GM23338 (cell line): ENCODE measurements around the gene ZNF254. TPM values are rescaled to one million over a fixed set of nuclear protein-coding genes. Genes with fewer than 3 reads are reported as not detected.

Experiments
- ATAC-seq: fragments of 200-7000 bp; cut with Tn5 transposase; 3 replicates; pipeline ENCODE4 v1.9.1; 2020
- DNase-seq: peaks from one replicate; pipeline ENCODE4 v3.0.0-alpha.2; 2015; ENCODE audit warnings: low spot score
- H2AFZ ChIP-seq: fragments of 200-600 bp; sonication (generic); 2 replicates; pipeline ENCODE4 v1.8.0; 2016; ENCODE audit warnings: antibody characterized with exemption, mild to moderate bottlenecking, moderate library complexity
- H3F3A ChIP-seq: fragments of 200-600 bp; sonication (generic); replicated peaks from 2 replicates; pipeline ENCODE4 v1.8.0; 2017; ENCODE audit warnings: antibody characterized with exemption, mixed run types, low read depth
- H3K27ac ChIP-seq: fragments of 200-600 bp; sonication (generic); 2 replicates; pipeline ENCODE4 v1.6.1; 2016; ENCODE audit warnings: low read depth
- H3K27me3 ChIP-seq: fragments of 200-600 bp; sonication (generic); 2 replicates; pipeline ENCODE4 v1.8.0; 2016; ENCODE audit warnings: mild to moderate bottlenecking, mixed run types, moderate library complexity; ENCODE audit not compliant: insufficient read depth
- H3K36me3 ChIP-seq: fragments of 200-600 bp; sonication (generic); 2 replicates; pipeline ENCODE4 v1.8.0; 2016; ENCODE audit warnings: mild to moderate bottlenecking; ENCODE audit not compliant: insufficient read depth
- H3K4me1 ChIP-seq: fragments of 200-600 bp; sonication (generic); 2 replicates; pipeline ENCODE4 v1.8.0; 2016; ENCODE audit warnings: mild to moderate bottlenecking, moderate library complexity; ENCODE audit not compliant: insufficient read depth
- H3K4me2 ChIP-seq: fragments of 200-600 bp; sonication (generic); 2 replicates; pipeline ENCODE4 v1.7.1; 2017; ENCODE audit warnings: mixed run types
- H3K4me3 ChIP-seq: fragments of 200-600 bp; sonication (generic); 2 replicates; pipeline ENCODE4 v1.6.1; 2016; ENCODE audit warnings: mixed run types
- H3K79me2 ChIP-seq: fragments of 200-600 bp; sonication (generic); replicated peaks from 2 replicates; pipeline ENCODE4 v1.8.0; 2017; ENCODE audit warnings: mild to moderate bottlenecking; ENCODE audit not compliant: insufficient read depth
- H3K9me2 ChIP-seq: fragments of 200-600 bp; sonication (generic); 2 replicates; pipeline ENCODE4 v1.8.0; 2017; ENCODE audit not compliant: insufficient read depth
- H4K20me1 ChIP-seq: fragments of 200-600 bp; sonication (generic); replicated peaks from 2 replicates; pipeline ENCODE4 v1.8.0; 2017; ENCODE audit warnings: mild to moderate bottlenecking; ENCODE audit not compliant: insufficient read depth
- H3K27ac Mint-ChIP-seq: 2 replicates; pipeline ENCODE4 v1.8.0; 2020; ENCODE audit warnings: inconsistent platforms, mild to moderate bottlenecking, moderate library complexity, mixed read lengths
- H3K27me3 Mint-ChIP-seq: 3 replicates; pipeline ENCODE4 v1.8.0; 2022; ENCODE audit warnings: low read depth, mild to moderate bottlenecking, moderate library complexity, mixed read lengths, inconsistent platforms; ENCODE audit not compliant: insufficient read depth, poor library complexity
- H3K36me3 Mint-ChIP-seq: 3 replicates; pipeline ENCODE4 v1.8.0; 2021; ENCODE audit warnings: low read depth, mild to moderate bottlenecking, inconsistent platforms, moderate library complexity, mixed read lengths
- H3K4me1 Mint-ChIP-seq: 3 replicates; pipeline ENCODE4 v1.8.0; 2020; ENCODE audit warnings: mild to moderate bottlenecking, inconsistent platforms, mixed read lengths
- H3K4me3 Mint-ChIP-seq: 3 replicates; pipeline ENCODE4 v1.8.0; 2021; ENCODE audit warnings: moderate library complexity, mild to moderate bottlenecking, inconsistent platforms, mixed read lengths
- H3K9me3 Mint-ChIP-seq: 3 replicates; pipeline ENCODE4 v1.8.0; 2020; ENCODE audit warnings: moderate library complexity, mild to moderate bottlenecking, inconsistent platforms, mixed read lengths
- CREB1 ChIP-seq: fragments of 250-450 bp; sonication (Bioruptor Pico); IDR thresholded peaks from 2 replicates; pipeline ENCODE4 v1.5.0; 2020; ENCODE audit warnings: low read depth, mild to moderate bottlenecking, moderate library complexity
- CTCF ChIP-seq, 2 experiments: fragments of 200-600 bp in 1 of 2; sonication (generic) in 1 of 2; conservative IDR thresholded peaks; 2 replicates each; pipeline versions ENCODE4 v1.5.1 to v1.6.1; 2016 to 2017; ENCODE audit warnings: antibody characterized with exemption in 2 of 2, low read depth in 2 of 2, mild to moderate bottlenecking in 2 of 2, moderate library complexity in 1 of 2
- ETS1 ChIP-seq: IDR thresholded peaks from 2 replicates; pipeline ENCODE4 v1.6.1; 2016; ENCODE audit warnings: antibody characterized with exemption
- EZH2 ChIP-seq: fragments of 200-600 bp; sonication (generic); IDR thresholded peaks from one replicate; pipeline ENCODE4 v1.8.0; 2017; ENCODE audit warnings: antibody characterized with exemption, mild to moderate bottlenecking, low read depth; ENCODE audit not compliant: unreplicated experiment
- EZH2phosphoT487 ChIP-seq: fragments of 200-600 bp; sonication (generic); IDR thresholded peaks from one replicate; pipeline ENCODE4 v1.8.1; 2018; ENCODE audit warnings: antibody characterized with exemption; ENCODE audit not compliant: unreplicated experiment
- JUNB ChIP-seq: IDR thresholded peaks from one replicate; pipeline ENCODE4 v1.6.1; 2016; ENCODE audit warnings: antibody characterized with exemption; ENCODE audit not compliant: unreplicated experiment
- NANOG ChIP-seq: IDR thresholded peaks from 2 replicates; pipeline ENCODE4 v1.6.1; 2016; ENCODE audit warnings: antibody characterized with exemption, borderline replicate concordance
- POLR2AphosphoS5 ChIP-seq: IDR thresholded peaks from 2 replicates; pipeline ENCODE4 v1.6.1; 2016; ENCODE audit warnings: antibody characterized with exemption, low read depth
- STAT1 ChIP-seq: IDR thresholded peaks from one replicate; pipeline ENCODE4 v1.6.1; 2016; ENCODE audit warnings: antibody characterized with exemption; ENCODE audit not compliant: unreplicated experiment
- ZNF114 ChIP-seq: fragments of 250-450 bp; sonication (Bioruptor Pico); IDR thresholded peaks from 2 replicates; pipeline ENCODE4 v1.5.0; 2020; ENCODE audit warnings: mild to moderate bottlenecking, moderate library complexity
- ZNF331 ChIP-seq: fragments of 250-450 bp; sonication (Bioruptor Pico); IDR thresholded peaks from 2 replicates; pipeline ENCODE4 v1.5.0; 2020; ENCODE audit warnings: low read depth, mild to moderate bottlenecking, moderate library complexity
- polyA plus RNA-seq: library from polyadenylated mRNA; unstranded; fragments of >200 nt; fragmentation: Nextera tagmentation; extraction: Ambion mirVana; gene quantifications from 2 replicates; pipeline ENCODE4 v1.2.1, GENCODE V29; 2016
- total RNA-seq: library from RNA; depleted of rRNA; stranded (reverse); fragments of >200 nt; shearing (Covaris generic); gene quantifications from 2 replicates; pipeline ENCODE4 v1.2.3, GENCODE V29; 2014
- TF ChIP-seq, protein P1 (sequence below): IDR thresholded peaks from one replicate; pipeline ENCODE4 v1.6.1; 2018; ENCODE audit warnings: antibody characterized with exemption; ENCODE audit not compliant: unreplicated experiment
- TF ChIP-seq, protein P2 (sequence below): fragments of 250-450 bp; sonication (Bioruptor Pico); IDR thresholded peaks from 2 replicates; pipeline ENCODE4 v1.5.0; 2020; ENCODE audit warnings: mild to moderate bottlenecking, moderate library complexity

Gene ZNF254
- total and polyA plus RNA-seq, 2 experiments from 2014 or later: 13.1 to 45.6 TPM

DNA sequence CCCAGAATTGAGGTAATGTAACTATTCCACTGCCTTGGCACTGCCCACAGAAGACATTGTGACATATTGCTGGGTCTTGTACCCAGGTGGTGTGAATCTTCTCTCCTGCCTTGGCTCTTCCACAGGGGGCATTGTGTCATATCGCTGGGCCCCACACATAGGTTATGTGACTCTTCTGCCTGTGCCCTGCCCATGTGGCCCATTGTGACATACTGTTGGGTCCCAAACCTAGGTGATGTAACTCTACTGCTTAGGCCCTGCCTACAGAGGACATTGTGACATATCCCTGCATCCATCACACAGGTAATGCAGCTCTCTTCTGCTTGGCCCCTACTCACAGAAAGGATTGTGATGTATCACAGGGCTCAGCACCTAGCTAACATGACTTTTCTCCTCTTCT, 37.5 kb upstream of the ZNF254 start:
- TF ChIP-seq POLR2AphosphoS5 (no peak), NANOG (no peak), ZNF114 (no peak), EZH2 (no peak), JUNB (no peak), STAT1 (no peak), CREB1 (no peak), CTCF (conservative IDR thresholded peaks at IDR 0.05; ENCODE audit: low read depth in 2 of 2) (no peak), ETS1 (no peak), ZNF331 (no peak), EZH2phosphoT487 (no peak)
- TF ChIP-seq, protein P1, sequence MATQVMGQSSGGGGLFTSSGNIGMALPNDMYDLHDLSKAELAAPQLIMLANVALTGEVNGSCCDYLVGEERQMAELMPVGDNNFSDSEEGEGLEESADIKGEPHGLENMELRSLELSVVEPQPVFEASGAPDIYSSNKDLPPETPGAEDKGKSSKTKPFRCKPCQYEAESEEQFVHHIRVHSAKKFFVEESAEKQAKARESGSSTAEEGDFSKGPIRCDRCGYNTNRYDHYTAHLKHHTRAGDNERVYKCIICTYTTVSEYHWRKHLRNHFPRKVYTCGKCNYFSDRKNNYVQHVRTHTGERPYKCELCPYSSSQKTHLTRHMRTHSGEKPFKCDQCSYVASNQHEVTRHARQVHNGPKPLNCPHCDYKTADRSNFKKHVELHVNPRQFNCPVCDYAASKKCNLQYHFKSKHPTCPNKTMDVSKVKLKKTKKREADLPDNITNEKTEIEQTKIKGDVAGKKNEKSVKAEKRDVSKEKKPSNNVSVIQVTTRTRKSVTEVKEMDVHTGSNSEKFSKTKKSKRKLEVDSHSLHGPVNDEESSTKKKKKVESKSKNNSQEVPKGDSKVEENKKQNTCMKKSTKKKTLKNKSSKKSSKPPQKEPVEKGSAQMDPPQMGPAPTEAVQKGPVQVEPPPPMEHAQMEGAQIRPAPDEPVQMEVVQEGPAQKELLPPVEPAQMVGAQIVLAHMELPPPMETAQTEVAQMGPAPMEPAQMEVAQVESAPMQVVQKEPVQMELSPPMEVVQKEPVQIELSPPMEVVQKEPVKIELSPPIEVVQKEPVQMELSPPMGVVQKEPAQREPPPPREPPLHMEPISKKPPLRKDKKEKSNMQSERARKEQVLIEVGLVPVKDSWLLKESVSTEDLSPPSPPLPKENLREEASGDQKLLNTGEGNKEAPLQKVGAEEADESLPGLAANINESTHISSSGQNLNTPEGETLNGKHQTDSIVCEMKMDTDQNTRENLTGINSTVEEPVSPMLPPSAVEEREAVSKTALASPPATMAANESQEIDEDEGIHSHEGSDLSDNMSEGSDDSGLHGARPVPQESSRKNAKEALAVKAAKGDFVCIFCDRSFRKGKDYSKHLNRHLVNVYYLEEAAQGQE: no peak
- TF ChIP-seq, protein P2, sequence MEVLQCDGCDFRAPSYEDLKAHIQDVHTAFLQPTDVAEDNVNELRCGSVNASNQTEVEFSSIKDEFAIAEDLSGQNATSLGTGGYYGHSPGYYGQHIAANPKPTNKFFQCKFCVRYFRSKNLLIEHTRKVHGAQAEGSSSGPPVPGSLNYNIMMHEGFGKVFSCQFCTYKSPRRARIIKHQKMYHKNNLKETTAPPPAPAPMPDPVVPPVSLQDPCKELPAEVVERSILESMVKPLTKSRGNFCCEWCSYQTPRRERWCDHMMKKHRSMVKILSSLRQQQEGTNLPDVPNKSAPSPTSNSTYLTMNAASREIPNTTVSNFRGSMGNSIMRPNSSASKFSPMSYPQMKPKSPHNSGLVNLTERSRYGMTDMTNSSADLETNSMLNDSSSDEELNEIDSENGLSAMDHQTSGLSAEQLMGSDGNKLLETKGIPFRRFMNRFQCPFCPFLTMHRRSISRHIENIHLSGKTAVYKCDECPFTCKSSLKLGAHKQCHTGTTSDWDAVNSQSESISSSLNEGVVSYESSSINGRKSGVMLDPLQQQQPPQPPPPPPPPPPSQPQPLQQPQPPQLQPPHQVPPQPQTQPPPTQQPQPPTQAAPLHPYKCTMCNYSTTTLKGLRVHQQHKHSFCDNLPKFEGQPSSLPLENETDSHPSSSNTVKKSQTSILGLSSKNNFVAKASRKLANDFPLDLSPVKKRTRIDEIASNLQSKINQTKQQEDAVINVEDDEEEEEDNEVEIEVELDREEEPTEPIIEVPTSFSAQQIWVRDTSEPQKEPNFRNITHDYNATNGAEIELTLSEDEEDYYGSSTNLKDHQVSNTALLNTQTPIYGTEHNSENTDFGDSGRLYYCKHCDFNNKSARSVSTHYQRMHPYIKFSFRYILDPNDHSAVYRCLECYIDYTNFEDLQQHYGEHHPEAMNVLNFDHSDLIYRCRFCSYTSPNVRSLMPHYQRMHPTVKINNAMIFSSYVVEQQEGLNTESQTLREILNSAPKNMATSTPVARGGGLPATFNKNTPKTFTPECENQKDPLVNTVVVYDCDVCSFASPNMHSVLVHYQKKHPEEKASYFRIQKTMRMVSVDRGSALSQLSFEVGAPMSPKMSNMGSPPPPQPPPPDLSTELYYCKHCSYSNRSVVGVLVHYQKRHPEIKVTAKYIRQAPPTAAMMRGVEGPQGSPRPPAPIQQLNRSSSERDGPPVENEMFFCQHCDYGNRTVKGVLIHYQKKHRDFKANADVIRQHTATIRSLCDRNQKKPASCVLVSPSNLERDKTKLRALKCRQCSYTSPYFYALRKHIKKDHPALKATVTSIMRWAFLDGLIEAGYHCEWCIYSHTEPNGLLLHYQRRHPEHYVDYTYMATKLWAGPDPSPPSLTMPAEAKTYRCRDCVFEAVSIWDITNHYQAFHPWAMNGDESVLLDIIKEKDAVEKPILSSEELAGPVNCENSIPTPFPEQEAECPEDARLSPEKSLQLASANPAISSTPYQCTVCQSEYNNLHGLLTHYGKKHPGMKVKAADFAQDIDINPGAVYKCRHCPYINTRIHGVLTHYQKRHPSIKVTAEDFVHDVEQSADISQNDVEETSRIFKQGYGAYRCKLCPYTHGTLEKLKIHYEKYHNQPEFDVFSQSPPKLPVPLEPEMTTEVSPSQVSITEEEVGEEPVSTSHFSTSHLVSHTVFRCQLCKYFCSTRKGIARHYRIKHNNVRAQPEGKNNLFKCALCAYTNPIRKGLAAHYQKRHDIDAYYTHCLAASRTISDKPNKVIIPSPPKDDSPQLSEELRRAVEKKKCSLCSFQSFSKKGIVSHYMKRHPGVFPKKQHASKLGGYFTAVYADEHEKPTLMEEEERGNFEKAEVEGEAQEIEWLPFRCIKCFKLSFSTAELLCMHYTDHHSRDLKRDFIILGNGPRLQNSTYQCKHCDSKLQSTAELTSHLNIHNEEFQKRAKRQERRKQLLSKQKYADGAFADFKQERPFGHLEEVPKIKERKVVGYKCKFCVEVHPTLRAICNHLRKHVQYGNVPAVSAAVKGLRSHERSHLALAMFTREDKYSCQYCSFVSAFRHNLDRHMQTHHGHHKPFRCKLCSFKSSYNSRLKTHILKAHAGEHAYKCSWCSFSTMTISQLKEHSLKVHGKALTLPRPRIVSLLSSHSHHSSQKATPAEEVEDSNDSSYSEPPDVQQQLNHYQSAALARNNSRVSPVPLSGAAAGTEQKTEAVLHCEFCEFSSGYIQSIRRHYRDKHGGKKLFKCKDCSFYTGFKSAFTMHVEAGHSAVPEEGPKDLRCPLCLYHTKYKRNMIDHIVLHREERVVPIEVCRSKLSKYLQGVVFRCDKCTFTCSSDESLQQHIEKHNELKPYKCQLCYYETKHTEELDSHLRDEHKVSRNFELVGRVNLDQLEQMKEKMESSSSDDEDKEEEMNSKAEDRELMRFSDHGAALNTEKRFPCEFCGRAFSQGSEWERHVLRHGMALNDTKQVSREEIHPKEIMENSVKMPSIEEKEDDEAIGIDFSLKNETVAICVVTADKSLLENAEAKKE (CRISPR knock-in tag): no peak
- H3K27ac ChIP-seq: no peak overlapping the region
- no peak overlapping the region for H3K4me2 ChIP-seq
- H2AFZ ChIP-seq: no peak overlapping the region
- H3F3A ChIP-seq: no peaks in the 10 kb centered on the region
- DNase-seq (no peak), ATAC-seq (no peak)
- H3K4me3 ChIP-seq: no peak overlapping the region
- Mint-ChIP-seq H3K36me3 (peaks cover 95% of the 10 kb centered on the region), H3K4me1 (no peaks in the 10 kb centered on the region), H3K27ac (no peak overlapping the region), H3K27me3 (no peaks in the 10 kb centered on the region), H3K4me3 (no peak overlapping the region), H3K9me3 (no peaks in the 10 kb centered on the region; the same call in 2 of the 3 replicates)
- no peaks in the 10 kb centered on the region for H3K9me2 ChIP-seq
- peaks cover 24% of the 10 kb centered on the region for H3K79me2 ChIP-seq
- H3K4me1 ChIP-seq: no peaks in the 10 kb centered on the region
- H4K20me1 ChIP-seq: peaks cover 9% of the 10 kb centered on the region; the same call in 1 of the 2 replicates
- no peaks in the 10 kb centered on the region for H3K27me3 ChIP-seq
- H3K36me3 ChIP-seq: peaks cover 64% of the 10 kb centered on the region
